Measurements from ENCODE around the gene NOL6. TPM values are rescaled to one million over a fixed set of nuclear protein-coding genes. Genes with fewer than 3 reads are reported as not detected.

NOL6 gene
- total and polyA plus RNA-seq, 10 of the 15 experiments (the other 5 are each of a cell fraction or from before 2014, with no cell fraction given), result 8.3 to 53.2 (median 33.1) TPM

DNA sequence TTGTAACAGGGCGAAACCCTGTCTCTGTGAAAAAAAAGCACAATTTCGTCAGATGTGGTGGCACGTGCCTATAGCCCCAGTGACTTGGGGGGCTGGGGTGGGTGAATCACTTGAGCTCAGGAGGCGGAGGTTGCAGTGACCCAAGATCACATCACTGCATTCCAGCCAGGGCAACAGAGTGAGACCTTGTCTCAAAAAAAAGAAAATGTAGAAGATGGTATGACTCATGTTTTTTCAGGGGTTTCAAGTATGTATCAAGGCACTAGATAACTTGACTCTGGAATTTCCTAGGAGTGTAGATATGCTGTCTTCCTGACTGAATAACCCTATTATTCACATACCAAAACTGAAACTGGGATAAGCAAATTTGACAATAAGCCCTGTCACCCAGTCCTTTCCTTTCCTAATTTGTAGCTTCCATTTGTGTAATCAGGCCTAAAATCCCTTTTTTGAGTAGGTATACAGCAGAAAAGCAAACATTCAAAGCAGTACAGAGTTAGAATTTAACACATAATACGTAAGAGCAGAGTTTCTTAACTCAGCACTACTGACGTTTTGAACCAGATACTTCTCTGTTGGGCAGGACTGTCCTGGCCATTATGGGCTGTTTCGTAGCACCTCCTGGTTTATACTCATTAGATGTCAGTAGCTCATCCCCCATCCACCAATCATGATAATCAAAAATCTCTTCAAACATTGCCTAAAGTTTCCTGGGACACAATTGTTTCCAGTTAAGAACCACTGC, 33.1 kb upstream of the NOL6 start:
- BruUV-seq (replicated peaks), result no TSS peak
- DNase-seq (ENCODE audit: low read depth, low spot score) (no peak), FAIRE-seq (peak; percentile 59), ATAC-seq (peak; percentile 38)
- 0 out of 2 replicates have a peak overlapping the region, but pooled peaks have one; percentile 17 for H3K4me2 ChIP-seq (ENCODE audit: control insufficient read depth, insufficient read depth)
- H4K20me1 ChIP-seq (ENCODE audit: control insufficient read depth, insufficient read depth), result no peaks in the 10 kb centered on the region
- no peaks in the 10 kb centered on the region for H3K9me3 ChIP-seq (replicated peaks; ENCODE audit: control insufficient read depth, insufficient read depth, low read length)
- H3K4me1 ChIP-seq (ENCODE audit: control insufficient read depth, insufficient read depth, low read length), result no peaks in the 10 kb centered on the region
- ChIA-PET SMC1A (ENCODE audit: uncharacterized antibody, unreplicated experiment) (no interaction called here), CTCF (interaction anchor here (0.8 kb wide), 1 partner anchor 11 kb away, joined by 3 read pairs; no protein-coding TSS in a partner anchor), POLR2A (no interaction called here), RAD21 (ENCODE audit: unreplicated experiment) (no interaction called here)
- no peak overlapping the region for H3K4me3 ChIP-seq
- no peak overlapping the region for H3K9ac ChIP-seq (ENCODE audit: control insufficient read depth, insufficient read depth, low read length)
- WGBS (ENCODE audit: insufficient coverage, insufficient replicate concordance, low lambda C conversion rate, missing lambda C conversion rate), result 46% methylated on average over 7 of the region's 7 CpGs
- H3K27me3 ChIP-seq (replicated peaks in 1 of 2; ENCODE audit: control insufficient read depth in 2 of 2, insufficient read depth in 2 of 2, low read length in 1 of 2), result no peaks in the 10 kb centered on the region; a peak in 1 of 4 replicates
- in situ Hi-C loops (cut with MboI), result no loop called here
- H3K79me2 ChIP-seq (ENCODE audit: control insufficient read depth, insufficient read depth, low read length), result no peaks in the 10 kb centered on the region
- intact Hi-C loops (cut with micrococcal nuclease; ENCODE audit: unreplicated experiment), result no loop called here
- H3K36me3 ChIP-seq (ENCODE audit: control insufficient read depth in 2 of 2, insufficient read depth in 2 of 2, low read length in 1 of 2), result no peaks in the 10 kb centered on the region
- TF ChIP-seq BHLHE40 (IDR thresholded peaks at IDR 0.05; ENCODE audit: borderline replicate concordance in 1 of 2, low read depth in 2 of 2, low read length in 1 of 2) (peak; percentile 45 to 73; a peak in 2 of 4 replicates), FOXM1 (IDR thresholded peaks at IDR 0.05; ENCODE audit: low read depth, low read length) (no peak)
- no peak overlapping the region for H3K27ac ChIP-seq (ENCODE audit: control insufficient read depth, insufficient read depth)
- peak overlapping the region; percentile 23 for H2AFZ ChIP-seq (ENCODE audit: control insufficient read depth, low read depth, low read length)

DNA sequence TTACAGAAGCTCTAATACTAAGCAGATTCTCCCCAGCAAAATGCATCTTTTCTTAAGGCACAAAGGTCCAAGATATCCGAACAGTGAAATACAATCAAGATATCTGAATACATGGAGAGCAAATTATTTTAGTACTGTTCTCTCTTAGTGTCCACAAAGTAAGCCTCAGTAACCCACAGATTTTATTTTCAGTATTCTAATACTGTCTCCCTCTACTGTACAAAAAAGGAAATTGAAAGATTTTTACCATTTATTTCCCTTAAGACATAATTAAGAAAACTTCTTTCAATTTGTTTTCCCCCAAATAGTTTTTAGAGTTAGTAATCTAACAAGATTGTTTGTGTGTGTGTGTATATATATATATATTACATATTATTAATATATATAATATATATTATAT, 24.7 kb upstream of the NOL6 start:
- WGBS (ENCODE audit: insufficient coverage, insufficient replicate concordance, low lambda C conversion rate, missing lambda C conversion rate), result 0% methylated on average over 1 of the region's 1 CpG
- no peak overlapping the region for H2AFZ ChIP-seq (ENCODE audit: control insufficient read depth, low read depth, low read length)
- no peaks in the 10 kb centered on the region; a peak in 1 of 4 replicates for H3K27me3 ChIP-seq (replicated peaks in 1 of 2; ENCODE audit: control insufficient read depth in 2 of 2, insufficient read depth in 2 of 2, low read length in 1 of 2)
- H3K79me2 ChIP-seq (ENCODE audit: control insufficient read depth, insufficient read depth, low read length), result no peaks in the 10 kb centered on the region
- H3K9ac ChIP-seq (ENCODE audit: control insufficient read depth, insufficient read depth, low read length), result no peak overlapping the region
- H3K4me3 ChIP-seq, result no peak overlapping the region
- ChIA-PET POLR2A (no interaction called here), SMC1A (ENCODE audit: uncharacterized antibody, unreplicated experiment) (interaction anchor here (0.9 kb wide), 1 partner anchor 25 kb away, joined by 3 read pairs; the partner anchor contains the start of gene NOL6), CTCF (no interaction called here), RAD21 (ENCODE audit: unreplicated experiment) (no interaction called here)
- no TSS peak for BruUV-seq (replicated peaks)
- H4K20me1 ChIP-seq (ENCODE audit: control insufficient read depth, insufficient read depth), result no peaks in the 10 kb centered on the region
- H3K4me2 ChIP-seq (ENCODE audit: control insufficient read depth, insufficient read depth), result no peak overlapping the region
- no peaks in the 10 kb centered on the region for H3K4me1 ChIP-seq (ENCODE audit: control insufficient read depth, insufficient read depth, low read length)
- no peaks in the 10 kb centered on the region for H3K36me3 ChIP-seq (ENCODE audit: control insufficient read depth in 2 of 2, insufficient read depth in 2 of 2, low read length in 1 of 2)
- DNase-seq (ENCODE audit: low read depth, low spot score) (no peak), ATAC-seq (peak; percentile 37; the same call in 1 of the 3 replicates), FAIRE-seq (no peak)
- intact Hi-C loops (cut with micrococcal nuclease; ENCODE audit: unreplicated experiment) (no loop called here), in situ Hi-C loops (cut with MboI) (no loop called here)
- no peak overlapping the region for H3K27ac ChIP-seq (ENCODE audit: control insufficient read depth, insufficient read depth)
- TF ChIP-seq KAT2A (conservative IDR thresholded peaks at IDR 0.05; ENCODE audit: control insufficient read depth, low read depth, low read length) (no peak), RAD21 (IDR thresholded peaks at IDR 0.05; ENCODE audit: insufficient read depth, low read depth, low read length) (no peak), BRCA1 (IDR thresholded peaks at IDR 0.05; ENCODE audit: low read depth, low read length) (no peak), DPF2 (IDR thresholded peaks at IDR 0.05) (no peak), MTA3 (IDR thresholded peaks at IDR 0.05; ENCODE audit: borderline replicate concordance, low read length) (no peak)
- TF ChIP-seq, protein P1, sequence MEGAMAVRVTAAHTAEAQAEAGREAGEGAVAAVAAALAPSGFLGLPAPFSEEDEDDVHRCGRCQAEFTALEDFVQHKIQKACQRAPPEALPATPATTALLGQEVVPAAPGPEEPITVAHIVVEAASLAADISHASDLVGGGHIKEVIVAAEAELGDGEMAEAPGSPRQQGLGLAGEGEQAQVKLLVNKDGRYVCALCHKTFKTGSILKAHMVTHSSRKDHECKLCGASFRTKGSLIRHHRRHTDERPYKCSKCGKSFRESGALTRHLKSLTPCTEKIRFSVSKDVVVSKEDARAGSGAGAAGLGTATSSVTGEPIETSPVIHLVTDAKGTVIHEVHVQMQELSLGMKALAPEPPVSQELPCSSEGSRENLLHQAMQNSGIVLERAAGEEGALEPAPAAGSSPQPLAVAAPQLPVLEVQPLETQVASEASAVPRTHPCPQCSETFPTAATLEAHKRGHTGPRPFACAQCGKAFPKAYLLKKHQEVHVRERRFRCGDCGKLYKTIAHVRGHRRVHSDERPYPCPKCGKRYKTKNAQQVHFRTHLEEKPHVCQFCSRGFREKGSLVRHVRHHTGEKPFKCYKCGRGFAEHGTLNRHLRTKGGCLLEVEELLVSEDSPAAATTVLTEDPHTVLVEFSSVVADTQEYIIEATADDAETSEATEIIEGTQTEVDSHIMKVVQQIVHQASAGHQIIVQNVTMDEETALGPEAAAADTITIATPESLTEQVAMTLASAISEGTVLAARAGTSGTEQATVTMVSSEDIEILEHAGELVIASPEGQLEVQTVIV (IDR thresholded peaks at IDR 0.05; ENCODE audit: borderline replicate concordance, partially characterized antibody), result no peak
- TF ChIP-seq, protein P2, sequence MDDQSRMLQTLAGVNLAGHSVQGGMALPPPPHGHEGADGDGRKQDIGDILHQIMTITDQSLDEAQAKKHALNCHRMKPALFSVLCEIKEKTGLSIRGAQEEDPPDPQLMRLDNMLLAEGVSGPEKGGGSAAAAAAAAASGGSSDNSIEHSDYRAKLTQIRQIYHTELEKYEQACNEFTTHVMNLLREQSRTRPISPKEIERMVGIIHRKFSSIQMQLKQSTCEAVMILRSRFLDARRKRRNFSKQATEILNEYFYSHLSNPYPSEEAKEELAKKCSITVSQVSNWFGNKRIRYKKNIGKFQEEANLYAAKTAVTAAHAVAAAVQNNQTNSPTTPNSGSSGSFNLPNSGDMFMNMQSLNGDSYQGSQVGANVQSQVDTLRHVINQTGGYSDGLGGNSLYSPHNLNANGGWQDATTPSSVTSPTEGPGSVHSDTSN (IDR thresholded peaks at IDR 0.05; ENCODE audit: insufficient replicate concordance, low read depth, low read length), result no peak
- TF ChIP-seq, protein P3, sequence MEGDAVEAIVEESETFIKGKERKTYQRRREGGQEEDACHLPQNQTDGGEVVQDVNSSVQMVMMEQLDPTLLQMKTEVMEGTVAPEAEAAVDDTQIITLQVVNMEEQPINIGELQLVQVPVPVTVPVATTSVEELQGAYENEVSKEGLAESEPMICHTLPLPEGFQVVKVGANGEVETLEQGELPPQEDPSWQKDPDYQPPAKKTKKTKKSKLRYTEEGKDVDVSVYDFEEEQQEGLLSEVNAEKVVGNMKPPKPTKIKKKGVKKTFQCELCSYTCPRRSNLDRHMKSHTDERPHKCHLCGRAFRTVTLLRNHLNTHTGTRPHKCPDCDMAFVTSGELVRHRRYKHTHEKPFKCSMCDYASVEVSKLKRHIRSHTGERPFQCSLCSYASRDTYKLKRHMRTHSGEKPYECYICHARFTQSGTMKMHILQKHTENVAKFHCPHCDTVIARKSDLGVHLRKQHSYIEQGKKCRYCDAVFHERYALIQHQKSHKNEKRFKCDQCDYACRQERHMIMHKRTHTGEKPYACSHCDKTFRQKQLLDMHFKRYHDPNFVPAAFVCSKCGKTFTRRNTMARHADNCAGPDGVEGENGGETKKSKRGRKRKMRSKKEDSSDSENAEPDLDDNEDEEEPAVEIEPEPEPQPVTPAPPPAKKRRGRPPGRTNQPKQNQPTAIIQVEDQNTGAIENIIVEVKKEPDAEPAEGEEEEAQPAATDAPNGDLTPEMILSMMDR (IDR thresholded peaks at IDR 0.05 in 2 of 3, conservative IDR thresholded peaks at IDR 0.05 in 1 of 3; ENCODE audit: control insufficient read depth in 2 of 3, extremely low read depth in 1 of 3, insufficient read depth in 1 of 3, low read depth in 3 of 3, low read length in 3 of 3), result peak in 2 of 3 experiments; percentile 8 to 15; a peak in 2 of 6 replicates
- H3K9me3 ChIP-seq (replicated peaks; ENCODE audit: control insufficient read depth, insufficient read depth, low read length), result no peaks in the 10 kb centered on the region

Measured in GM12878 (cell line).